ENCODE data around the gene CAPS.

Gene CAPS

DNA sequence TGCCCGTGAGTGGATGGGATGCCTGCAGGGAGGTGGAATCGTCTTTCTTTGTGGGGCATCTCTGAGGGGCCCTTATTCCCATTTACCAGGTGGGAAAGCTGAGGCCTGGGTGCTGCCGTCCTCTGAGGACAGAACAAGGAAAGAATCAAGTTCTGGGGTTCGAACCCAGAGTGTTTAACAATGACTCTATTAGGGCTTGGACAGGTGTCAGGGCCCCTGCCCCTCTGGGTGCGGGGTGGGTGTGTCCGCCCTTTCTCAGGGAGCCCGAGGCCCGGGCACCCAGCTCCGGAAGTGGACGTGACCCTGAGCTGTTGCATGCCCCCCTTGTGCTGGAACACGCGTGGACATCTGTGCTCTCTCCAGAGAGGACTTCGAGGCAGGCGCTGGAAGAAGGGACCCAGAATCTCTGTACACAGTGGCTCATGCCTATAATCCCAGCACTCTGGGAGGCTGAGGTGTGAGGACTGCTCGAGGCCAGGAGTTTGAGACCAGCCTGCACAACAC lies 21.2 kb upstream of the CAPS start:
- no peak for DNase-seq

DNA sequence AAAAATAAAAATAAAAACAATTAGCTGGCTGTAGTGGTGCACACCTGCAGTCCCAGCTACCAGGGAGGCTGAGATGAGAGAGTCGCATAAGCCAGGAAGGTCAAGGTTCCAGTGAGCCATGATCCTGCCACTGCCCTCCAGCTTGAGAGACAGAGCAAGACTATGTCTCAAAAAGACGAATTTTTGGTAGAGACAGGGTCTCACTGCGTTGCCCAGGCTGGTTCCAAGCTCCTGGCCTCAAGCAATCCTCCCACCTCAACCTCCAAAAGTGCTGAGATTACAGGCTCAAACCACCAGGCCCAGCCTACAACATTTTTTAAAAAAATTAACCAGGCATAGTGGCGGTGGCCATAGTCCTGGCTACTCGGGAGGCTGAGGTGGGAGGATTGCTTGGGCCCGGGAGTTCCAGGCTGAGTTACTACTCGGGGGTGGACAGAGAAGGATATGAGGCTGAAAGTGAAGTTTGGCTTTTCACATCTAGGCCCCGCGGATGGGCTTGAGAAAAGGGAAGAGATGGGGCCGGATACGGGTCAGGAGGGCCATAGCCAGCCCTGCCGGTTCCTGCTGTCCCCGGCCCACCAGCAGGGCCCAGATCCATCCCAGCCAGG lies 20.7 kb upstream of the CAPS start:
- no peak for DNase-seq

DNA sequence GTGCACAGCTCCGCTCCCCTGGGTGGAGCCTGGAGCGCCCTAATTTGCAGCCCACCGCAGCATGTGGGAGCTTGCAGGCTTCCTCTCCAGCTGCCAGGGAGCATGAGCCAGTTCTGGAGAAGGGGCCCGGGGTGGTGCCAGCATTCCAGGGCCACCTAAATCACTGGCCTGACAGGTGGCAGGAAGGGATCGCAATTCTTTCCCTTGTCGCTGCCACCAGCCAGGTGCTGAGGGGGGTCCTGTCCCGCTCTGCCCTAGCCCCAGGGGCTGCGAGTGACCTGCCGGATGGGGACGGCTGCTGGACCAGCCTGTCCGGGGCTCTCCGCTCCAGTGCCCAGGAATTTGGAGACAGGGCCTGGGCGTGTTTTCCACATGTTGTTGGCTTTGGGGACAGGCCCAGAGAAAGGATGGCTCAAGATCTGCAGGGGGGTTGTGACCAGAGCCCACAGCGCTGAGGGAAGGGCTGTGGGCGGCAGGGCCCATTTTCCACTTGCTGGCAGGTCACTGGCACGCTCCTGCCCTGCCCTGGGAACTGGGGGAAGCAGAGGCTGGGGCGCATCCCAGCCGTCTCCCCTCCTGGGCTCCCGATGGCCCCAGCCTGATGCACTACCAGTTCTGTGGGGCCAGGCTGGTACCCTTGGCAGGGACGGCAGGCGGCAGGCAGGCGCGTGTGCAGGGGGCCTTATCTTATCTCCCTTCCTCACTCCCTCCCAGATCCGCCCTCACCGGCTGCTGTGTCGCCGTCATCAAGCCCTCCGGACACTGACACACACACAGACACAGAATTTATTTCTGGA lies 19.9 kb upstream of the CAPS start:
- DNase-seq, result peak; percentile 58

DNA sequence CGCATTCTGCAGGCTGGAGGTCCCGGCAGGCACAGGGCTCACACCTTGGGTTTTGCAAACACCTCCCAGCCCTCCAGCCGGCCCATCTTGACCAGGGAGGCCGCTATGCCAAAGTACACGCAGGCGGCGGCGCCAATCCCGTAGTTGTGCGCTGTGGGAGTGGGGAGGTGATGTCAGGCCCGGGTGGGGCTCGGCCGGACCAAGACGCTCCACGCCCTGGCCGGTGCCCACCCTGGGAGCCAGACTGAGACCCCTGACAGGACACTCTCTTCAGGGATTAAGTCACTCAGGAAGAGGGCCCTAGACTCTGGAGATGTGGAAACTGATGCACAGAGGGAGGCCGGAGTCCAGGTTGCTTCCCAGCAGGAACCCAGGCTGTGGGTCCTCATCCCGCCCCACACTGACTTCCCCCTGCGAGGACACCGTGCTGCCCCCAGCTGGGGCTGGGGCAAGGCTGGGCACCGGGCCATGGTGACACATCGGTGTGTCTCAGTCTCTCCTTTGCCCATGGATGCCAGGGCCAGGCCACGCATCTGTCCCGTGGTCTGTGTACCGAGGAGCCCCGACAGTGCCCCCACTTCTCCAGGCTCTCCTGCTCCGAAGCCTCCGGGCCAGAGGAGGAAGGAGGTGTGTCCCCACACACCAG lies 19.2 kb upstream of the CAPS start:
- DNase-seq, result no peak

DNA sequence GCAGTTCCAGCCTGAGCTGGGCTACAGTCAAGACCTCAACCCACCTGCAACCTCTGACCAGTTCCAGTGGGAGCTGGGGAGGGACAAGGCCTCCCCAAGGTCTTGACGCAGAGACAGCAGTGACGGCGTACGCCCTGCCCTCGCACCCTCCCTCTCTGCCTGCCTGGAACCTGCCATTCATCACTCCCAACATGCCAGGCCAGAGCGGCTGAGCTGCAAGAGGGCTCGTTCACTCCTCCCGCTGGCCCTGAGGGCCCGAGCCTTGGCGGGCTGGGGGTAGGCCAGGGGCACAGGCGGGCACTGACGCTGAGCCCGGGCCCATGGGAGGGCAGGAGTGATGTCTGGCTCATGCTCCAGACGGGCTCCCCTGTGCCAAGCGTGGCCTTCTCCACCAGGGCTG lies 18.6 kb upstream of the CAPS start:
- DNase-seq, result no peak

DNA sequence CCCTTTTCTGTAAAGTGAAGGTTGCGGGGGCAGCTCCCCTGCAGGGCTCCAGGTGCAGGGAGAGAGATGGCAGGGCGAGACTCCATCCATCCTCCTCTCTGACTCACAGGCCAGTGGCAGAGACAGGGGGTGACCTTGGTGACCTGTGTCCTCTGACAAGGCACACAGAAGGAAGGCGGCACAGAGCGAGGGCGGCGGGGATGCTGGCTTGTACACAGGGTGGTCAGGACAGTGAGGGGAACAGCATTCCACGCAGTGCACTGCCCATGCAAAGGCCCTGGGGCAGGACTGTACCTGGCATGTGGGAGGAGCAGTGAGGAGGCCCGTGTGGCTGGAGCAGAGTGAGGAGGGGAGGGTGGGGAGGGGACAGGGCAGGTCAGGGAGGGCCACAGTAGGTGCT lies 18.2 kb upstream of the CAPS start:
- DNase-seq, result no peak

DNA sequence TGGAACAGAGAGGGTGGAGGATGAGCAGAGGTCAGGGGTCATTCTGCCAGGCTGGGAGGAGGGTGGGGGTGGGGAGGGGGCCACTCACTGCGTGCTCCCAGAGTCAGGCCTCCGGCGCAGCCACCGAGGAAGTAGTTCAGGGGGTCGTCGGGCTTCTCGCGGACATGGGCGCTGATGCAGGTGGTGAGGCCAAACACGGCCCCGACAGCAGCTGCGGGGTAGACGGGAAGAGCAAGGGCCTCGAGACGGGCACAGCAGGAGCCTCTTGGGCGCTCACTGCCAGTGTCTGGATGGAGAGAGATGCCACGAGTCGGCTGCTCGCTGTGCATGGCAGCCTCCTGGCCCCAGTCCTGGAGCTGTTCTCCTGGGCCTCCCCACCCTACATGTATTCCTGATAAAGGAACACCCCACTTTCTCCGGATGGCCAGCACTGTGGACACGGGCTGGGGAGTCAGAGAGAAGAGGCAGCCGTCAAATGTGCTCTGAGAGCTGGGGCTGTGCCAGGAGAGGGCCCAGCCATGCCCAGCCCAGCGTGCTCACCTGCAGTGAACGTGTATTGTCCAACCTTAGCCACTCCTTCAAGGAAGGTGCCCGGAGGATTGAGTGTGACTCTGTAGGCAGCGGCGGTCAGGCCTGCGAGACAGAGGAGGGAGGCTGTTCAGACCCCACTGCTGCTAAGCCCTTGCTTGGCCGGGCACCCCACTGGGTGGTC lies 17.5 kb upstream of the CAPS start:
- DNase-seq, result no peak

DNA sequence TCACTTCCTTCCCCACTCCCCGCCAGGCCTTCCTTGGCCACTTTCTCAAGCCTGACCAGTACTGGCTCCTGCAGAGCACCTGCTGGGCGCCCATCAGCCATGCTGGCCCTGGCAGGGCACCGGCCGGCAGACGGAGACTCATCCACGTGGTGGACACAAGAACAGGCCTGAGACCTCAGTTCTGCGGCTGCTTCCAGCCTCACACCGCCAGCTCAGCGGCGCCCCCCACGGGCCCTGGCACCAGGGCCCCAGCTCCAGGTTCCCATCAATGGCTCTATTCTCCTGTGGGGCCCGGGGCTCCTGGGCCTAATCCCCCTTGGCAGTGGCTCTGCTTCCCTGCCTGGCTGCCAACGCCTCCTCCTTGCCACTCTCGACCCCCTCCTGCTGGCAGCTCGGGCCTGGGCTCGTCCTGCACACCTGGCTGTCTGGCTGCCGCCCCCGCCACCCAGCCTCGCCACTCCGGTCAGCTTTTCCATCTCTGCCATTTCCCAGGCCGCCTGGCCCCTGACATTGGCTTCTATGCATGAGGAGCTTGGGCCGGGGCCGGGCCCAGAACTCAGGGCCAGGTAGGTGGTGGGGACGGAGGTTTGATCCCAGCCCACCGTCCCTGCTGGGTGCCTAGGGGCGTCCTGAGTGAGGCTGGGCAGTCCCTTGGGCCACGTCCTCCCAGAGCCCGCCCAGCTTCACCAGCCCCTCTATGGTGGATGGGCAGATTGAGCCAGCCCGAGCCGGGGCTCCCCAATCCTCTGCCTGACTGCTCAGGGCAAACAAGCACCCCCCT lies 16.7 kb upstream of the CAPS start:
- DNase-seq, result no peak

DNA sequence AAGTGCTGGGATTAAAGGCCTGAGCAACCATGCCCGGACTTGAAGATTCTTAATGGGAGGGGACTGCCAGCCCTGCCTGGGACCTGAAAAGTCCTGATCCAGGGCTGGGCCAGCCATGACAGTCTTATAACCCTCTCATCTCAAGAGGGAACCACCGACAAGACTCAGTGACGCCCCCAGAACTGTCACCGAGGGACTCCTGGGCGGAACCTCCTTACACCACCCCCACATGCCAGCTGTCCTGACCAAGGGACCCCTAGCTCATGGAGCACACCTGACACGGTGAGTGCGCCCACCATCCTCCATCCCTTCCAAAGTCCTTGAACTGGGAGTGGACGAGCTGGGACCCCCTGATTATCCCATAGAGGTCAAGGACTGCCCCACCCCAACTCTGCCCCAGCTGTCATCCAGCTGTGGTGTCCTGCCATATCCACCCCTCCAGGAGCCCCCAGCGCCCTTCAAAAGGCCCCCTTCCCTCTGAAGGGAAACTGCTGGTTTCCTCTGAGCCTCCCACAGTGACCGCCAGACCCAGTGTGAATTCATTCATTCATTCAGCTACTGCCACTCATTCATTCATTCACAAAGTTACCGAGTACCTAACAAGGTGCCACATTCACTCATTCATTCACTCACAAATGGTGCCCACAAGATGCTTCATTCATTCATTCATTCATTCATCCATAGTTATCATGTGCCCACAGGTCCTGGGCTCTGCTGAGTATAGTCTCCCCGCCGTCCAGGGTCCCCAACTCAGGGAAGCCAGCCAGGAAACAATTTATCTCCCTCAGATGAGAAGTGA lies 14.1 kb upstream of the CAPS start:
- DNase-seq, result no peak

DNA sequence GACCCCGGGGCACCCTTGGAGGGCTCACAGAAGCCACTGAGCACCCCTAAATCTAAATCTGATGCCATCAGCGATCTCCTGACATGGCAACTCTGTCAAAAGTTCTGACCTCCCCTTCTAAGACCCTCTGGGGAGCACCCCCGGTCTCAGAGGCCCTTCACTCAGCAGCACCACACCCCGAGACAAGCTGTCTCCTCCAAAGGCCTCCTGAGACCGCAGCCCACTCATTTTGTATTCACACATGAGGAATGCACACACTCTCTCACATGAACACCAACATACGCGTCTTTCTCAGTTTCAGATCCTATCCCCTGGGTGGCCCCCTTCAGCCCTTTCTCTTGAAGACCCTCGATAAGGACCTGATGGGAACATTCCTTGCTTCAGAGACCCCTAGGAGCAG lies 13.1 kb upstream of the CAPS start:
- DNase-seq, result no peak

DNA sequence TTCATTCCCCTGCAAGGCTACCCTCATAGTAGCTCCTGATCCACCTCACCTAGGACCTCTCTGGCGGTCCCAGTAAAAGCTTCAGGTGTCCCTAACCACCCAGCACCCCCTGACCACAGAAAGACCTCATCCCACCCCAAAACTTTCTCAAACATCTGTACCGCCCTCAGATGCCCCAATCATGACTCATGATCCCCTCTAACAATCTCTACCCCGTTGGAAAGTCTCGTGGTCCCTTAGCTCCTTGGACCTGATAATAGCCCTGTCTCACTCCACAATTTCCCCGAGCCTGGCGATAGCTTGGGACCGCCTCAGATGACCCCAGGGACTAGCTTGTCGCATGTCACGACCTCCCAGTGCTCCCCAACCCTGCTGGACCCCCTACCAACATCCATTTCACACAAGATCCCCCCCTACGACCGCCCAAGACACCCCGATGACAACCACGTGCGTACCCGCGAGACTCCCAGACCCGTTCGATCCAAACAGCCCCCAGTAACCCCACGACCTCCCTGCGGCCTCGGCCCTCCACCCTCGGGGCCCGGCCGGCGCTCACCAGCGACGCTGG lies 10.9 kb upstream of the CAPS start:
- DNase-seq, result peak; percentile 38

DNA sequence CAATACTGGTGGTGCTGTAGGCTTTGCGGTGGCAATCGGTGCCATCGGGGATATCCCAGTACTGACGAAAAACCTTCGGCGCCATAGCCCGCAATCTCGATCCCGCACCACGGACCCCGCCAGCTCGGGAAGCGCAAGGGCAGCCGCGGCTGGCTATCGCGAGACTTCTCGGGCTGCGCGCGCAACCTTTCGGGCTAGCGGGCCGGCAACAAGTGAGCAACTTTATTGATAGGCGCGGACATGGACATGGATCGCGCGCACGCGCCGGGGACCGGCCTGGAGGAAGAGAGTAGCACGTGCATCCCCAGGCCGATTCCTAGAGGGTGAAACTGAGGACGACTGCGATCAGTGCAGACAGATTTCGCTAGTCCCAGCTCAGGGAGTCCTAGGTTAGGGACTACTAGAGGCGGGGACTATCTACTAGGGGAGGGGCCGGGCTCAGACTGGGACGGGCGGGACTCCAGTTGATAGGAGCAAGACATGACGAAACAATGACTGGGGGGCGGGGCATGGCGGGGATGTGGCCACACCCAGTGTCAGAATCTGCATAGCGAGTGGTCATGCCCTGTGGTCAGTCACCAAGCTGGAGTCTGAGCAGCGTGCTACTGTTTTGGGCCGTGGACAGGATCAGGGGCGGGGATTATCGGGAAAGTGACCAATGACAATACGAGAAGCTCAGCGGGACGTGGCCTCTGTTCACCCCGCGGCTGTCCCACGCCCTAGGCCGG lies 10.3 kb upstream of the CAPS start, which contains the start of gene NDUFA11:
NDUFA11 (minus strand) TSS at position 167 of the 728 bp plus-strand sequence; CDS start at position 85, 82 bp downstream.
- peak; percentile 97 for DNase-seq

DNA sequence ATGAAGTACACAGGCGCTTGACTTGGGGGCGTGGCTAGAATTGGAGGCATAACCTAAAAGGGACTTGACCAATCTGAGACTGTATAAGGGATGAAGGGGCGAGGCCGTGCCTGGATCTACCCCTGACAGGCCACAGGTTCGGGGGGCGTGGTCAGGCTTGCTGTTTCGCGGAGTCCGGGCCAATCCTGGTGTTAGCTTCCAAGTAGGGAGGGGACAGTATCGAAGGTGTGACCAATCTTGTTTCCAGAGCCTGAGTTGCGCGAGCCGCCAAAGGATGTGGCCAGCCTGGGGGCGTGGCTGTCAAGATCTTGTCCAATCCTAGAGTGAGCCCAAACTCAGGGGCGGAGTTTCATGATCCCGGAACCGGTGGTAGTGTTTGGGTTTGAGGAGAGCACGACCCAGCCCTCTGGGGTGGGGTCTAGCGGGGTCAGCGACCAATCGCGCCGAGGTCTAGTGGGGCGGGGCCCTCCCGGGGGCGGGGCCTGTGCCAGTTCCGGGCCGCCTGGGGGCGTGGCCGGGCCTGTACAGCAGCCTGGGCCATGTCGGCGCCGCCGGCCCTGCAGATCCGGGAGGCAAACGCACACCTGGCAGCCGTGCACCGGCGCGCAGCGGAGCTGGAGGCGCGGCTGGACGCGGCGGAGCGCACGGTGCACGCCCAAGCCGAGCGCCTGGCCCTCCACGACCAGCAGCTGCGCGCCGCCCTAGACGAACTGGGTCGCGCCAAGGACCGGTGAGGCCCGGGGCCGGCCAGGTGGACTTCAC lies 9.5 kb upstream of the CAPS start, which contains the start of gene VMAC:
VMAC (plus strand) TSS at position 521 of the 762 bp plus-strand sequence; CDS start at position 540, 19 bp downstream.
- peak; percentile 99 for DNase-seq

DNA sequence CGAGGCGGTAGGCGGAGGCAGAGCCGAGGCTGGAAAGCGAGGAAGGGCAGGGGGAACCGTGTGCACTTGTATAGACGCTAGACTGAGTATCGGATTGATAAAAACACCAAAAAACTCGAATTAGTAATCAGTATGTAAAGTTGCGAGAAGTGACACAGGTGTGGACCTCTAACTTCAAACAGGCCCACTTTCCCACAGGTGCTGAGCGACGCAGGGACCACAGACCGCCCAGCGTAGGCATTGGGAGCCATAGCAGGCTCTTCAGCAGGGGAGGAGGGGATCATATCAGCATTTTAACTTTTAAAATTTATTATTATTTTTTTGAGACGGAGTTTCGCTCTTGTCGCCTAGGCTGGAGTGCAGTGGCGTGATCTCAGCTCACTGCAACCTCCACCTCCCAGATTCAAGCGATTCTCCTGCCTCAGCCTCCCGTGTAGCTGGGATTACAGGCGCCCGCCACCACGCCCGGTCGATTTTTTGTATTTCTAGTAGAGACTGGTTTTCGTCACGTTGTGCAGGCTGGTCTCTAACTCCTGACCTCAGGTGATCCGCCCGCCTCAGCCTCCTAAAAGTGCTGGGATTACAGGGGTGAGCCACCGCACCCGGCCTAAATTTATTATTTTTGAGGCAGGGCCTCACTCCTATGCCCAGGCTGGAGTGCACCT lies 8.8 kb upstream of the CAPS start:
- DNase-seq, result no peak

DNA sequence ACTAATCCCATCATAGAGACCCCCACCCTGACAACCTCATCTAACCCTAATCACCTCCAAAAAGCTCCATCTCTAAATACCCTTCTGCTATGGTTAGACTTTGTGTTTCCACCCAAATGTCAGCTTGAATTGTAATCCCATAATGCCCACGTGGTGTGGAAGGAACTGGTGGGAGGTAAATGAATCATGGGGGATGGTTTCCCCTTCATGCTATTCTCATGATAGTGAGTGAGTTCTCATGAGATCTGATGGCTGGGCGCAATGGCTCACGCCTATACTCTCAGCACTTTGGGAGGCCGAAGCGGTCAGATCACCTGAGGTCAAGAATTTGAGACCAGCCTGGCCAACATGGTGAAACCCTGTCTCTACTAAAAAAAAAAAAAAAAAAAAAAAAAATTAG lies 6.8 kb upstream of the CAPS start:
- no peak for DNase-seq

DNA sequence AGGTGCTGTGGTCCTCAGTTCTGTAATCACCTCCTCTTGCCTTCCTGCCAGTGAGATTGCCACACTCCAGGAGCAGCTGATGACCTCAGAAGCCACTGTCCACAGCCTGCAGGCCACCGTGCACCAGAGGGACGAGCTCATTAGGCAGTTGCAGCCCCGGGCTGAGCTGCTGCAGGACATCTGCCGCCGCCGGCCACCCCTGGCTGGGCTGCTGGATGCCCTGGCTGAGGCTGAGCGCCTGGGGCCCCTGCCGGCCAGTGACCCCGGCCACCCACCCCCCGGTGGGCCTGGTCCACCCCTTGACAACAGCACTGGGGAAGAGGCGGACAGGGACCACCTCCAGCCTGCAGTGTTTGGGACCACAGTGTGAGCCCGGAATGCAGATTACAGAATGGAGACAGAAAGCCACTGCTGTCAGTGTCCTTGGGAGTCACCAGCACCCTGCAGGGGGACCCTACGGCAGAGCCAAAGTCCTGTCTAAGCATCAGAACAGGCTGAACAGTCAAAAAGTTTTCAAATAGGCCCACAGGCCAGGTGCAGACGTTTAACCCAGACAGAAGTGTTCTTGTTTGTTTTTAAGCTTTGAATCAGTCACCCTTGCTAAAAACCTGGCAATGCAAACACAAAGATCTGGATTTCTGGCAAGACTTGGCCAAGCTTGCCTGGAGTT lies 5.1 kb upstream of the CAPS start:
- no peak for DNase-seq

DNA sequence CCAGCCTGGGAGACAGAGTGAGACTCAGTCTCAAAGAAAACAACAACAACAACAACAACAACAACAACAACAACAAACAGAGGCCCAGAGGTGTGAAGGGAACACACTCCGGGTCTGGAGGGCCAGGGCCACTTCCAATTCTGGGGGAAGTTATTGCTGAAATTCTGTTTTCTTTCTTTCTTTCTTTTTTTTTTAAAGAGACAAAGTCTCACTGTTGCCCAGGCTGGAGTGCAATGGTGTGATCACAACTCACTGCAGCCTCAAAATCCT lies 3.5 kb upstream of the CAPS start:
- DNase-seq, result no peak

DNA sequence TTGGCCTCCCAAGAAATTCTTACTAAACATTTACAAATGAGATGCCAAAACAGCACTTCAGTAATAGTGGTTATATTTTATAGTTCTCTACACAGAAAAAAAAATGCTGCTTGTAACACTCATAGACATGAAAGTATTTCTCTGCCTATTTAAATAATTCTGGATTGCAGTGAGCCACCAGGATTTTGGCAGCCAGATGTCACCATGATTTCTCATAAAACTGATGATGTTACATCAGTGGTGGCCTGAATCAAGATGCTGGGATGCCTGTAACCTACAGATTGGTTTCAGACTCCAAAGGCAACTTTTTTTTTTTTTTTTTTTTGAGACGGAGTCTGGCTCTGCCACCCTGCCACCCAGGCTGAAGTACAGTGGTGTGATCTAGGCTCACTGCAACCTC lies 2.7 kb upstream of the CAPS start:
- DNase-seq, result no peak

DNA sequence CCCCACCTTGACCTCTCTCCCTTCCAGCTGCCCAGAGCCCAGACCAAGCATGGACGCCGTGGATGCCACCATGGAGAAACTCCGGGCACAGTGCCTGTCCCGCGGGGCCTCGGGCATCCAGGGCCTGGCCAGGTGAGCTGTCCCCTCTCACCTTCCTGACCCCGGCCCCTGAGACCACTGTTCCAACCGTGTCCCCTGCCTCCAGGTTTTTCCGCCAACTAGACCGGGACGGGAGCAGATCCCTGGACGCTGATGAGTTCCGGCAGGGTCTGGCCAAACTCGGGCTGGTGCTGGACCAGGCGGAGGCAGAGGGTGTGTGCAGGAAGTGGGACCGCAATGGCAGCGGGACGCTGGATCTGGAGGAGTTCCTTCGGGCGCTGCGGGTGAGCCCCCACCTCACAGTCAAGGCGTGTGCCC lies 312 bp downstream of the CAPS start:
- no peak for DNase-seq
